CD4-positive, alpha-beta T cell (primary cell): ENCODE data around the gene AUTS2. TPM values are rescaled to one million over a fixed set of nuclear protein-coding genes. Genes with fewer than 3 reads are reported as not detected.

ENCODE experiments used
- ATAC-seq: fragments of 200-7000 bp; cut with Tn5 transposase; one replicate; pipeline ENCODE4 v1.10.0; 2022; ENCODE audit warnings: mild to moderate bottlenecking; ENCODE audit not compliant: poor library complexity
- CTCF ChIA-PET: fragments of 350-600 bp; sonication (Branson Sonifier 250); formaldehyde crosslinking; loops from one replicate; lab custom pipeline; 2021; ENCODE audit warnings: antibody characterized with exemption, inconsistent platforms; lab: Charles Lee
- POLR2A ChIA-PET: fragments of 350-600 bp; sonication (Branson Sonifier 250); formaldehyde crosslinking; loops from one replicate; lab custom pipeline; 2021; ENCODE audit warnings: antibody characterized with exemption, inconsistent platforms; lab: Charles Lee
- DNase-seq, 14 experiments: peaks; one replicate each; pipeline ENCODE4 v3.0.0-alpha.2; 2013 to 2020; ENCODE audit warnings: mixed read lengths in 2 of 14
- H3K27ac ChIP-seq, 2 donors: one replicate each; pipeline versions ENCODE4 v1.5.1 to v1.7.0; 2013; ENCODE audit warnings: low read length in 2 of 2, low read depth in 1 of 2, mild to moderate bottlenecking in 1 of 2
- H3K27me3 ChIP-seq, 2 experiments: 1 replicate in 1 of 2; 2 replicates in 1 of 2; pipeline versions ENCODE4 v1.6.1 to v1.7.0; 2013; ENCODE audit warnings: low read length in 2 of 2, control low read depth in 1 of 2, mild to moderate bottlenecking in 1 of 2, moderate library complexity in 1 of 2; ENCODE audit not compliant: insufficient read depth in 2 of 2, control insufficient read depth in 1 of 2
- H3K36me3 ChIP-seq: one replicate; pipeline ENCODE4 v1.6.1; 2013; ENCODE audit warnings: low read length, control low read depth; ENCODE audit not compliant: insufficient read depth
- H3K4me1 ChIP-seq: one replicate; pipeline ENCODE4 v1.6.1; 2013; ENCODE audit warnings: low read length, control low read depth; ENCODE audit not compliant: insufficient read depth
- H3K4me3 ChIP-seq: one replicate; pipeline ENCODE4 v1.5.1; 2013; ENCODE audit warnings: mild to moderate bottlenecking, low read length, moderate library complexity
- H3K9me3 ChIP-seq, 2 experiments: 1 replicate in 1 of 2; 2 replicates in 1 of 2; pipeline versions ENCODE4 v1.6.1 to v1.7.0; 2013; ENCODE audit warnings: low read length in 2 of 2, mild to moderate bottlenecking in 2 of 2, control low read depth in 1 of 2, moderate library complexity in 1 of 2; ENCODE audit not compliant: control insufficient read depth in 1 of 2, insufficient read depth in 1 of 2
- H3K27ac Mint-ChIP-seq: one replicate; pipeline ENCODE4 v1.8.0; 2020; ENCODE audit warnings: mixed read lengths
- H3K27me3 Mint-ChIP-seq: one replicate; pipeline ENCODE4 v1.8.0; 2021; ENCODE audit warnings: mixed read lengths
- H3K36me3 Mint-ChIP-seq: one replicate; pipeline ENCODE4 v1.8.0; 2021; ENCODE audit warnings: low read depth, mixed read lengths
- H3K4me1 Mint-ChIP-seq: one replicate; pipeline ENCODE4 v1.8.0; 2021; ENCODE audit warnings: low read depth, mixed read lengths
- H3K4me3 Mint-ChIP-seq: one replicate; pipeline ENCODE4 v1.8.0; 2020; ENCODE audit warnings: mild to moderate bottlenecking, mixed read lengths
- H3K9me3 Mint-ChIP-seq: one replicate; pipeline ENCODE4 v1.8.0; 2020; ENCODE audit warnings: mixed read lengths
- CTCF ChIP-seq: fragments of 200-600 bp; IDR thresholded peaks from one replicate; pipeline ENCODE4 v1.8.0; 2022; ENCODE audit warnings: antibody characterized with exemption, mild to moderate bottlenecking
- intact Hi-C, 2 experiments: fragments of 100-400 bp; cut with DNase I in 1 of 2; cut with micrococcal nuclease in 1 of 2; formaldehyde crosslinking; loops; one replicate each; pipeline versions ENCODE4 v1.15.1 to v1.9.0; 2023 to 2025; cut with DNase I, micrococcal nuclease
- total RNA-seq, 174 experiments: library from RNA in 2 of 174; stranded (reverse) in 2 of 174; gene quantifications; one replicate each; pipeline ENCODE4 v1.2.3 and lab custom pipeline; 2021 to 2026

AUTS2 gene
- total RNA-seq, 2 experiments from 2014 or later = 43.6 to 47.6 TPM

GRCh38 chr7:70786076-70786475 is 1187.8 kb downstream of the AUTS2 start:
- Mint-ChIP-seq H3K36me3 (peaks cover 32% of the 10 kb centered on the region), H3K9me3 (no peaks in the 10 kb centered on the region), H3K4me3 (no peak overlapping the region), H3K4me1 (peaks cover 37% of the 10 kb centered on the region), H3K27me3 (no peaks in the 10 kb centered on the region), H3K27ac (peak overlapping the region; percentile 87)
- POLR2A ChIA-PET = interaction anchor here (3.9 kb wide), 1 partner anchor 8 kb away, joined by 26 read pairs; no protein-coding TSS in a partner anchor
- intact Hi-C loops = no loop called here
- DNase-seq (no peak), ATAC-seq (no peak)
- no peak overlapping the region for H3K4me3 ChIP-seq
- no peak for TF ChIP-seq CTCF
- CTCF ChIA-PET = no interaction called here
- peaks cover 0 to 19% of the 10 kb centered on the region in 2 experiments for H3K9me3 ChIP-seq
- H3K27ac ChIP-seq = peak overlapping the region in 1 of 2 donors; percentile 72
- H3K36me3 ChIP-seq = peaks cover 24% of the 10 kb centered on the region
- peaks cover 46% of the 10 kb centered on the region for H3K4me1 ChIP-seq
- no peaks in the 10 kb centered on the region for H3K27me3 ChIP-seq

- Histone ChIP-seq H3K4me1 (peaks cover 46% of the 10 kb centered on the region), H3K4me3 (peak overlapping the region; percentile 21), H3K9me3 (peaks cover 0 to 19% of the 10 kb centered on the region in 2 experiments), H3K27me3 (no peaks in the 10 kb centered on the region), H3K27ac (peak overlapping the region; percentile 43 to 72), H3K36me3 (peaks cover 14% of the 10 kb centered on the region)
- peaks cover 37% of the 10 kb centered on the region for H3K4me1 Mint-ChIP-seq
- no peak for TF ChIP-seq CTCF
- peak overlapping the region; percentile 87 for H3K27ac Mint-ChIP-seq
- ChIA-PET CTCF (no interaction called here), POLR2A (interaction anchor here (1.4 to 3.9 kb wide), 2 partner anchors 9 to 10 kb away, joined by 5 to 26 read pairs; no protein-coding TSS in a partner anchor)
- peaks cover 30% of the 10 kb centered on the region for H3K36me3 Mint-ChIP-seq
- no peaks in the 10 kb centered on the region for H3K27me3 Mint-ChIP-seq
- DNase-seq (no peak), ATAC-seq (no peak)
- H3K4me3 Mint-ChIP-seq = peak overlapping the region; percentile 53
- intact Hi-C loops = no loop called here
- H3K9me3 Mint-ChIP-seq = no peaks in the 10 kb centered on the region
Measured at GRCh38 chr7:70787286-70787685, 1189.0 kb downstream of the AUTS2 start.

GRCh38 chr7:70787771-70788170 is 1189.5 kb downstream of the AUTS2 start:
- peak in 3 of 14 experiments; percentile 36 to 53 (median 47) for DNase-seq
- peak overlapping the region; percentile 43 to 72 for H3K27ac ChIP-seq
- peak overlapping the region; percentile 87 for H3K27ac Mint-ChIP-seq

More at GRCh38 chr7:70787771-70788170, 1189.5 kb downstream of the AUTS2 start:
- H3K36me3 ChIP-seq = peaks cover 13% of the 10 kb centered on the region
- Mint-ChIP-seq H3K27me3 (no peaks in the 10 kb centered on the region), H3K9me3 (no peaks in the 10 kb centered on the region), H3K4me1 (peaks cover 37% of the 10 kb centered on the region), H3K36me3 (peaks cover 26% of the 10 kb centered on the region), H3K4me3 (peak overlapping the region; percentile 53)
- peak overlapping the region; percentile 21 for H3K4me3 ChIP-seq
- POLR2A ChIA-PET = interaction anchor here (1.1 to 3.9 kb wide), 3 partner anchors 9 to 12 kb away, joined by 3 to 26 read pairs (median 5); no protein-coding TSS in a partner anchor
- peak; percentile 43 for ATAC-seq
- peaks cover 0 to 19% of the 10 kb centered on the region in 2 experiments for H3K9me3 ChIP-seq
- intact Hi-C loops = no loop called here
- CTCF ChIA-PET = no interaction called here
- no peaks in the 10 kb centered on the region for H3K27me3 ChIP-seq
- H3K4me1 ChIP-seq = peaks cover 46% of the 10 kb centered on the region
- TF ChIP-seq CTCF = no peak
